Osteocyte (in vitro differentiated cells): ENCODE results near the gene ZNF827. TPM values are rescaled to one million over a fixed set of nuclear protein-coding genes. Genes with fewer than 3 reads are reported as not detected.
A peak's percentile ranks its signal among the peaks of the same experiment; 100 is the strongest.

Experiments
- DNase-seq: peaks from one replicate; pipeline ENCODE4 v3.0.0; 2021; ENCODE audit warnings: mixed read lengths; ENCODE audit not compliant: unreplicated experiment; ENCODE audit errors: extremely low spot score
- H3K27ac Mint-ChIP-seq: one replicate; pipeline ENCODE4 v1.8.0; 2021; ENCODE audit warnings: mild to moderate bottlenecking, mixed read lengths; ENCODE audit not compliant: unreplicated experiment
- H3K27me3 Mint-ChIP-seq: one replicate; pipeline ENCODE4 v1.8.0; 2021; ENCODE audit warnings: mixed read lengths; ENCODE audit not compliant: unreplicated experiment
- H3K36me3 Mint-ChIP-seq: one replicate; pipeline ENCODE4 v1.8.0; 2021; ENCODE audit warnings: mixed read lengths; ENCODE audit not compliant: unreplicated experiment
- H3K4me1 Mint-ChIP-seq: one replicate; pipeline ENCODE4 v1.8.0; 2021; ENCODE audit warnings: mixed read lengths; ENCODE audit not compliant: unreplicated experiment
- H3K4me3 Mint-ChIP-seq: one replicate; pipeline ENCODE4 v1.8.0; 2021; ENCODE audit warnings: mild to moderate bottlenecking, moderate library complexity, mixed read lengths; ENCODE audit not compliant: unreplicated experiment
- H3K9me3 Mint-ChIP-seq: one replicate; pipeline ENCODE4 v1.8.0; 2021; ENCODE audit warnings: mixed read lengths; ENCODE audit not compliant: unreplicated experiment
- total RNA-seq: library from RNA; stranded (reverse); gene quantifications from 2 replicates; pipeline ENCODE4 v1.2.1, GENCODE V29; 2021
- TF ChIP-seq, protein P1 (sequence below): fragments of 200-600 bp; sonication (generic); IDR thresholded peaks from 2 replicates; pipeline ENCODE4 v1.5.0; 2021; ENCODE audit warnings: antibody characterized with exemption, mild to moderate bottlenecking, moderate library complexity

The ZNF827 gene
- total RNA-seq, 1 donor from 2014 or later: 22.5 TPM

DNA sequence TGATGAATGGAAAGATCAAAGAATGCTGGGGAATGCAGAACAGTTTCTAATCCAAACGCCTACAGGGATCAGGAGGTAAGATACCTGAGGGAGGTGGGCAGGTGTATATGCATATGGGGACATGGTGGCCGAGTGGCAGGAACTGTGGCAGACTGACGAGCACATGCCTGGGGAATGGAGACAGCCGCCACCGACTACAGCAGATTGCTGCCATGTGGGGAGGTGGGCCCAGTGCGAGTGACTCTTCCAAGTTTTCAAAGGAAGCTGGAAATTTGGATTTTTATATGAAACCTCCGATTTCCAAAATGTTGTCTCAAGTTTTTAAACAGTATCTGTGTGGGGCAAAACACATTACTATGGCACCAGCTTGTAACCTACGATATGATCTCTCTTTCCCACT is 9.9 kb downstream of the ZNF827 start:
- Mint-ChIP-seq H3K27ac (no peak overlapping the region), H3K36me3 (peaks cover 4% of the 10 kb centered on the region), H3K27me3 (no peaks in the 10 kb centered on the region), H3K4me3 (no peak overlapping the region), H3K9me3 (no peaks in the 10 kb centered on the region), H3K4me1 (peaks cover 22% of the 10 kb centered on the region)
- TF ChIP-seq, protein P1, sequence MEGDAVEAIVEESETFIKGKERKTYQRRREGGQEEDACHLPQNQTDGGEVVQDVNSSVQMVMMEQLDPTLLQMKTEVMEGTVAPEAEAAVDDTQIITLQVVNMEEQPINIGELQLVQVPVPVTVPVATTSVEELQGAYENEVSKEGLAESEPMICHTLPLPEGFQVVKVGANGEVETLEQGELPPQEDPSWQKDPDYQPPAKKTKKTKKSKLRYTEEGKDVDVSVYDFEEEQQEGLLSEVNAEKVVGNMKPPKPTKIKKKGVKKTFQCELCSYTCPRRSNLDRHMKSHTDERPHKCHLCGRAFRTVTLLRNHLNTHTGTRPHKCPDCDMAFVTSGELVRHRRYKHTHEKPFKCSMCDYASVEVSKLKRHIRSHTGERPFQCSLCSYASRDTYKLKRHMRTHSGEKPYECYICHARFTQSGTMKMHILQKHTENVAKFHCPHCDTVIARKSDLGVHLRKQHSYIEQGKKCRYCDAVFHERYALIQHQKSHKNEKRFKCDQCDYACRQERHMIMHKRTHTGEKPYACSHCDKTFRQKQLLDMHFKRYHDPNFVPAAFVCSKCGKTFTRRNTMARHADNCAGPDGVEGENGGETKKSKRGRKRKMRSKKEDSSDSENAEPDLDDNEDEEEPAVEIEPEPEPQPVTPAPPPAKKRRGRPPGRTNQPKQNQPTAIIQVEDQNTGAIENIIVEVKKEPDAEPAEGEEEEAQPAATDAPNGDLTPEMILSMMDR: no peak
- no peak for DNase-seq

GRCh38 chr4:145927030-145927429 is 11.6 kb downstream of the ZNF827 start:
- TF ChIP-seq, protein P1: no peak
- Mint-ChIP-seq H3K36me3 (peaks cover 4% of the 10 kb centered on the region), H3K4me1 (peaks cover 12% of the 10 kb centered on the region), H3K27me3 (no peaks in the 10 kb centered on the region), H3K4me3 (no peak overlapping the region), H3K27ac (no peak overlapping the region), H3K9me3 (no peaks in the 10 kb centered on the region)
- no peak for DNase-seq

DNA sequence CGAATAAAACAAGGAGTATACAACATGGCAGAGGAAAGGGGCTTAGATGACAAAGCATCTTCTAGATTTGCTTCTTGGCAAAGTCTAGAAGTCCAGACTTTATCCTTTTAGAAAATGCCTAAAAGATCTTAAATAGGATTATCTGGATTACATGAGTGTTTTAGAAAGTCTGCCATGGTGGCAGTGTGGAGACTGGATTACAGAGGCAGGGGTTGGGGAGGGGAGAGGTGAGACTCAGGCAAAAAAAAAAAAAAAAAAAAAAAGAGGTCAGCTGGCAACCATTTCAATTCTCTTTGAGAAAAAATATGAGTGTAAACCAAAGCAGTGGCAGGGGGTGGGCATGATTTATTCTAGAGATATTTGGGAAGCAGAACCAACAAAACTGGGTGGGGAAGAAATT is 17.4 kb downstream of the ZNF827 start:
- Mint-ChIP-seq H3K9me3 (peaks cover 8% of the 10 kb centered on the region), H3K27me3 (no peaks in the 10 kb centered on the region), H3K4me1 (peaks cover 39% of the 10 kb centered on the region)

GRCh38 chr4:145920205-145920604 is 18.4 kb downstream of the ZNF827 start:
- no peak for DNase-seq
- Mint-ChIP-seq H3K4me3 (no peak overlapping the region), H3K27me3 (no peaks in the 10 kb centered on the region), H3K36me3 (no peaks in the 10 kb centered on the region), H3K4me1 (peaks cover 39% of the 10 kb centered on the region), H3K9me3 (peaks cover 8% of the 10 kb centered on the region), H3K27ac (peak overlapping the region; percentile 81)
- TF ChIP-seq, protein P1: no peak

More for the DNA sequence above, 17.4 kb downstream of the ZNF827 start:
- H3K36me3 Mint-ChIP-seq: peaks cover 4% of the 10 kb centered on the region
- H3K27ac Mint-ChIP-seq: peak overlapping the region; percentile 81
- H3K4me3 Mint-ChIP-seq: no peak overlapping the region
- TF ChIP-seq, protein P1: no peak
- DNase-seq: no peak

DNA sequence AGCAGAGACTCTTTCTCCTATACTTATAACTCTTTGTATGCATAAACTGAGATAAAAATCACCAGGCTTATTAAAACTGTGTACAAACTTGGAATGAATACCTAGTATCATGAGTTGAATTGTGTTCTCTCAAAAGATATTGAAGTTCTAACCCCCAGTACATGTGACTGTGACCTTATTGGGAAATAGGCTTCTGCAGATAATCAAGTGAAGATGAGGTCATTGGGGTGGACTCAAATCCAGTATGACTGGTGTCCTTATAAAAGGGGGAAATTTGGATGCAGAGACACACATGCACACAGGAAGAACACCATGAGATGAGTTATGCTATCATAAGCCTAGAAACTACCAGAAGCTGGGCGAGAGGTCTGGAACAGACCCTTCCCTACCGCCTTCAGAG is 26.2 kb downstream of the ZNF827 start:
- Mint-ChIP-seq H3K27me3 (no peaks in the 10 kb centered on the region), H3K9me3 (peaks cover 8% of the 10 kb centered on the region), H3K36me3 (no peaks in the 10 kb centered on the region), H3K4me1 (peaks cover 21% of the 10 kb centered on the region), H3K27ac (no peak overlapping the region), H3K4me3 (no peak overlapping the region)
- TF ChIP-seq, protein P1: no peak
- DNase-seq: no peak
